AG10803 (cell line): ENCODE measurements around the gene BOLA1.
"Not testable (repeated sequence)": the region's sequence is repeated elsewhere in the genome, so short reads cannot be mapped to it uniquely, and the experiment has no call there.

Experiments
- DNase-seq: peaks from one replicate; pipeline ENCODE4 v3.0.0; 2010; ENCODE audit warnings: low read depth
- H3K4me3 ChIP-seq: 2 replicates; pipeline ENCODE4 v1.5.1; 2011; ENCODE audit warnings: mild to moderate bottlenecking, low read length, control low read depth
- CTCF ChIP-seq: conservative IDR thresholded peaks from 2 replicates; pipeline ENCODE4 v1.5.1; 2011; ENCODE audit warnings: mild to moderate bottlenecking, low read length, control low read depth, inconsistent platforms

Gene BOLA1, protein sequence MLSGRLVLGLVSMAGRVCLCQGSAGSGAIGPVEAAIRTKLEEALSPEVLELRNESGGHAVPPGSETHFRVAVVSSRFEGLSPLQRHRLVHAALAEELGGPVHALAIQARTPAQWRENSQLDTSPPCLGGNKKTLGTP

GRCh38 chr1:149899460-149900284 lies at the start of gene BOLA1:
Gene BOLA1 (plus strand): TSS chr1:149899568. CDS start chr1:149900060, 492 bp downstream.
- no peak for TF ChIP-seq CTCF

DNA sequence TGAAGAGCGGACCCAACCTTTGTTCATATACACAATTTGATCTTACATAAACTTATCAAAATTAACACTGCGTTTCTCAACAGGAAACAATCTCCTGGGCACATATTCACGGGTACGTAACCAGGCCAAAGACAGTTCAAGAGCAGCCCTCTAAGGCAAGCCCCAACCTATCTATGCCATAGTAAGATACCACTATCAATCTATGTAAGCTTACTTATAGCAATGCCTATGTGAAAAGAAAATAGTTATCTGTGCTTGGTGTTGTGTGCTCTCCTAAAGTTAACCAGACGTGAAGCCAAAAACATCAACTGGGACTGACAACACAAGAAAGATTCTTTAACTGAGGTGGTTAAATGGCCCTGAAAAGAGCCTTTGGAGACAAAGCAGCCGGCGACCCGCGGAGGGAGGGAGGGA lies 49.4 kb upstream of the BOLA1 start:
- TF ChIP-seq CTCF = no peak
- peak; percentile 4 for DNase-seq
- H3K4me3 ChIP-seq = peak overlapping the region; percentile 60

More at GRCh38 chr1:149899460-149900284, at the start of gene BOLA1:
- peak; percentile 80 for DNase-seq
- H3K4me3 ChIP-seq = peak within 1 kb of the TSS; percentile 70

DNA sequence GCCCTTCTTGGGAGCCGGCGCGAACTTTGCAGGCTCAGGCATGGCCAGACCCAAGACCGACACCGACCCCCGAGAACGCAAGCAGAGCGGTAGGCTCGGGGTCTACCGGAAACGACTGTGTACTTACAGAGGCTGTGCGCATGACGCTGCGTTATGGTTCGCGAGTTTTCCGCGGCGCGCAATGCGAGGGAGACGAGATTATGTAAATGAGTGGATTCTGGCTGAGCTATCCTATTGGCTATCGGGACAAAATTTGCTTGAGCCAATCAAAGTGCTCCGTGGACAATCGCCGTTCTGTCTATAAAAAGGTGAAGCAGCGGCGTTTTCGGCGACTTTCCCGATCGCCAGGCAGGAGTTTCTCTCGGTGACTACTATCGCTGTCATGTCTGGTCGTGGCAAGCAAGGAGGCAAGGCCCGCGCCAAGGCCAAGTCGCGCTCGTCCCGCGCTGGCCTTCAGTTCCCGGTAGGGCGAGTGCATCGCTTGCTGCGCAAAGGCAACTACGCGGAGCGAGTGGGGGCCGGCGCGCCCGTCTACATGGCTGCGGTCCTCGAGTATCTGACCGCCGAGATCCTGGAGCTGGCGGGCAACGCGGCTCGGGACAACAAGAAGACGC lies 48.5 kb upstream of the BOLA1 start:
- DNase-seq, H3K4me3 ChIP-seq: not testable (repeated sequence)

DNA sequence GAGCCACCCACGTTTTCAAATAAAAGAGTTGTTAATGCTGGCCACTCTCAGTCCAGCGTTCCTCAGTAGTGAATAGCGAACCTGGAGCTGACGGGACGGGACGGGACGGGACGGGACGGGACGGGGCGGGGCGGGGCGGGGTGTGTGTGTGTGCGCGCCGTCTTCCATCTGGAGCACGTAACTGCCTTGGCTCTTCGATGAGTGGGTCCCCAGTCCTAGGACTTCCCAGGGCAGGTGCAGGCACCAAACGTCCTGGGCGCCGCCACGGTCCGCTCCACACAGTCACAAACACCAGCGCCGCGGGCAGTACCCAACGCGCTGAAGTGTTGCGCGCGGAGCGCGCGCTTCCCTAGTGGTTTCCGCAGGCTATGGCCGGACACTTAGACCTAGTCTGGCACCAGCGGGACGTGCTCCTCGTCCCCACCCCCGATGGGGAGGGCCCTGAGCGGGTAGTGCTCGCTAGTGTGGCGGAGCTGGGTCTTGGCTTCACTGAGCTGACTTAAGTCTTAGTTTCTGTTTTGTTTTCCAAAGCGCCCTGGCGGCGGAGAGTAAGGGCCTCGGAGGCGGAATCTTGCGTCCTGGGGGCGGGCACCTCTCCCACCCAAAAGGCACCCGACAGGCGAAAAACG lies 47.7 kb upstream of the BOLA1 start:
- H3K4me3 ChIP-seq, DNase-seq: not testable (repeated sequence)

DNA sequence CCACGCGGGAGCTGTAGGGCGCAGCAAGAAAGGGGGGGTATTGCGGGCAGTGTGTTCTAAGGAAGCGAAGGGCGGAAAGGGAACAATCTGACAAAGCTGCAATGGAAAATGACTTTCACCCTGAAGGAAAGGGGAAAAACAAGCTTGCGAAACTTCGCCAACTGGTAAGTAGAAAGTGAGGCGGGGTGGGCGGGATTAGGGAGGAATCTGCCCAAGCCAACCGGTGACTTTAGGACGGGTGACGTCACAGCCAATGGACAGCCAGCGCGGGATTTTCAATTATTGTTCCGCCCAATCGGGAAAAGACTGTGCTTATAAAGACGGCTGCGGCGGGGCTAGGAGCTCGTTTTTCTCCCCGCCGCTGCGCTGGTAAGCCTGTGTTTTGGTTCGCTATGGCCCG lies 47.1 kb upstream of the BOLA1 start:
- not testable (repeated sequence) for DNase-seq, H3K4me3 ChIP-seq

DNA sequence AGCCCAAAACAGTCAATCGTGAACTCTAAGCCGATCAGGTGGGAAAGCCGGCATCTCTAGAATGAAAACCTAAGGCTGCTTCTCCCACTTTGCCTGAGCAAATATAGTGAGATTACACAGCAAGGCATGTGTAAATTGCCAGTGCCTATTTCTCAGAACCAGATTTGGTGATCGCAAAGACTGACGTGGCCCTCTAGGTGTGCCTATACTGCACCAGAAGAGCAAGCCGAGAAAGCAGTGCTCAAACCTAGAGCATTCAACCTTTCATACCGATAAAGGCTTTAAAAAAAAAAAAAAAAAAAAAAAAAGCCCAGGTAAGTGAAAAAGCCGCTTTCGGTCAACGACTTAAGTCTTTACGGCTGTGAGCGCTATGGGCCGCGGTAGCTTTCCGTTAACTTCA lies 39.1 kb upstream of the BOLA1 start:
- not testable (repeated sequence) for DNase-seq, H3K4me3 ChIP-seq

GRCh38 chr1:149860684-149861496 lies 38.5 kb upstream of the BOLA1 start:
- DNase-seq, H3K4me3 ChIP-seq: not testable (repeated sequence)

DNA sequence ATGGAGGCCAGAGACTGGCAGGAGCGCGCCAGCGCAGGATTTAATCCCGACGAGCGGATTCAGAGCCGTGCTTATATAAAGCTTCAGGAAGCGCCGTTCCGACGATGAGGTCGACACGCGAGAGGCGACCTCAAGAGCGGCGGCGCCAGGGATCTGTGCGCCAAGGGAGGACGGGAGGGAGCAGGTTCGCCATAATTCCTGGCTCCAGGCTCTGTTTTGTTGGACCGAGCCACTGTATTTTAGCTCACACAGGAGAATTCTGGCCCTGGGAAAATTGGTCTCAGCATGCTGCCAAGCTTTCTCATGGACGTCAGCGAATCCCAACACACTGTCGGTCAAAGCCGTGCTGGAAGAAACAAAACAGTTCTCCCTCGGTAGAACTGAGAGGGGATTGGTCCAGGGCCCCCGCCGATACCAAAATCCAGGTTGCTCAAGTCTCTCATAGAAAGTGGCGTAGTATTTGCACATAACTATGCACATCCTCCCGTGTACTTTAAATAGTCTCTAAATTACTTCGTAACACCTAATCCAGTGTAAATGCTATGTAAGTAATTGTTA lies 37.8 kb upstream of the BOLA1 start:
- DNase-seq, H3K4me3 ChIP-seq: not testable (repeated sequence)

- H3K4me3 ChIP-seq, DNase-seq: not testable (repeated sequence)
These were observed 32.5 kb upstream of the BOLA1 start for GRCh38 chr1:149866887-149867286.

DNA sequence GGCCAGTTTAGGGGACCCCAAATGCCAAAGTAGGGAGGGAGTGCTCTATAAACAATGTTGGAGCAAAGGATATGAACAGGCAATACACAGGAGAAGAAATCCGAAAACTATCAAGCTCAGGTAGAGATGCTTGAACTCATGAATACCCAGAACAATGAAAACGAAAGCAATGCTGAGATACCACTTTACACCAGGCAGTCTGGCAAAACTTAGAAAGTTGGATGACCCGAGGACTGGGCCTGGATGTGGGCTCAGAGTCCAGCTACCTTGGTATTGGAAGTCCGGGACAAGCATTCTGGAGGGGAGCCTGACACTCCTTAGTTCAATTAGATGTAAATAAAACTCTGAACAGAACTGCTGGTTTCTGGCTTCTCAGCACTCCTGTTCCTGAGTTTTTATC lies 26.3 kb upstream of the BOLA1 start:
- not testable (repeated sequence) for H3K4me3 ChIP-seq, DNase-seq
